ENCODE measurements around the gene KLK2. TPM values are rescaled to one million over a fixed set of nuclear protein-coding genes. Genes with fewer than 3 reads are reported as not detected.

The KLK2 gene
- total RNA-seq, 1 donor from 2014 or later, result not detected

GRCh38 chr19:50924586-50924985, 51.3 kb downstream of the KLK2 start:
- H3K4me3 ChIP-seq (ENCODE audit: low read depth, low read length), result no peak overlapping the region
- DNase-seq (ENCODE audit: low read depth), result no peak
- no peak for TF ChIP-seq CTCF (IDR thresholded peaks at IDR 0.05; ENCODE audit: insufficient read depth, low read length, poor library complexity, severe bottlenecking)
- H3K27me3 ChIP-seq (ENCODE audit: control insufficient read depth, insufficient read depth, low read length), result no peaks in the 10 kb centered on the region
- no peaks in the 10 kb centered on the region for H3K36me3 ChIP-seq (ENCODE audit: control insufficient read depth, insufficient read depth, low read length)

GRCh38 chr19:50925734-50926133, 52.5 kb downstream of the KLK2 start:
- DNase-seq (ENCODE audit: low read depth), result no peak
- Histone ChIP-seq H3K36me3 (ENCODE audit: control insufficient read depth, insufficient read depth, low read length) (no peaks in the 10 kb centered on the region), H3K4me3 (ENCODE audit: low read depth, low read length) (no peak overlapping the region), H3K27me3 (ENCODE audit: control insufficient read depth, insufficient read depth, low read length) (no peaks in the 10 kb centered on the region)
- TF ChIP-seq CTCF (IDR thresholded peaks at IDR 0.05; ENCODE audit: insufficient read depth, low read length, poor library complexity, severe bottlenecking), result no peak

GRCh38 chr19:50926144-50926543, 52.9 kb downstream of the KLK2 start:
- TF ChIP-seq CTCF (IDR thresholded peaks at IDR 0.05; ENCODE audit: insufficient read depth, low read length, poor library complexity, severe bottlenecking), result no peak
- H3K27me3 ChIP-seq (ENCODE audit: control insufficient read depth, insufficient read depth, low read length), result no peaks in the 10 kb centered on the region
- no peak overlapping the region for H3K4me3 ChIP-seq (ENCODE audit: low read depth, low read length)
- H3K36me3 ChIP-seq (ENCODE audit: control insufficient read depth, insufficient read depth, low read length), result no peaks in the 10 kb centered on the region
- no peak for DNase-seq (ENCODE audit: low read depth)

GRCh38 chr19:50928831-50929230, 55.6 kb downstream of the KLK2 start:
- DNase-seq (ENCODE audit: low read depth), result no peak
- no peak for TF ChIP-seq CTCF (IDR thresholded peaks at IDR 0.05; ENCODE audit: insufficient read depth, low read length, poor library complexity, severe bottlenecking)
- Histone ChIP-seq H3K36me3 (ENCODE audit: control insufficient read depth, insufficient read depth, low read length) (no peaks in the 10 kb centered on the region), H3K27me3 (ENCODE audit: control insufficient read depth, insufficient read depth, low read length) (no peaks in the 10 kb centered on the region), H3K4me3 (ENCODE audit: low read depth, low read length) (no peak overlapping the region)

Other genes starting within 250 kb of the KLK2 start
- 0.29 and 0.55 TPM in 2 replicates for gene SYT3, start 233.6 kb upstream of the KLK2 start, total RNA-seq
- gene C19orf81, start 224.0 kb upstream of the KLK2 start, total RNA-seq, result 4.4 and 16.5 TPM in 2 replicates
- 1.2 and 1.6 TPM in 2 replicates for gene SHANK1, start 153.6 kb upstream of the KLK2 start, total RNA-seq
- gene CLEC11A, start 150.1 kb upstream of the KLK2 start, total RNA-seq, result 6.0 and 12.4 TPM in 2 replicates
- not detected in 2 replicates for gene GPR32, start 103.0 kb upstream of the KLK2 start, total RNA-seq
- not detected in 2 replicates for gene ACP4, start 83.0 kb upstream of the KLK2 start, total RNA-seq
- gene KLK1, start 49.7 kb upstream of the KLK2 start, total RNA-seq, result not detected in 2 replicates
- gene KLK15, start 39.9 kb upstream of the KLK2 start, total RNA-seq, result not detected in 2 replicates
- not detected in 2 replicates for gene KLK3, start 18.5 kb upstream of the KLK2 start, total RNA-seq
- not detected in 2 replicates for gene KLK4, start 38.0 kb downstream of the KLK2 start, total RNA-seq
- gene KLK5, start 79.6 kb downstream of the KLK2 start, total RNA-seq, result 10.8 and 11.3 TPM in 2 replicates
- gene KLK6, start 96.2 kb downstream of the KLK2 start, total RNA-seq, result 33.5 and 39.9 TPM in 2 replicates
- 18.7 and 18.8 TPM in 2 replicates for gene KLK7, start 110.5 kb downstream of the KLK2 start, total RNA-seq
- gene KLK8, start 128.2 kb downstream of the KLK2 start, total RNA-seq, result 3.1 and 7.1 TPM in 2 replicates
- 6.7 and 9.0 TPM in 2 replicates for gene KLK10, start 146.3 kb downstream of the KLK2 start, total RNA-seq
- not detected in 2 replicates for gene KLK11, start 153.2 kb downstream of the KLK2 start, total RNA-seq
- not detected in 2 replicates for gene KLK12, start 161.6 kb downstream of the KLK2 start, total RNA-seq
- gene KLK13, start 191.7 kb downstream of the KLK2 start, total RNA-seq, result 0.08 and 0.21 TPM in 2 replicates
- not detected in 2 replicates for gene KLK14, start 209.4 kb downstream of the KLK2 start, total RNA-seq
- gene CTU1, start 235.0 kb downstream of the KLK2 start, total RNA-seq, result 19.1 and 23.6 TPM in 2 replicates